Endothelial cell of umbilical vein (primary cell): Measurements from ENCODE around the gene R3HDM1.

Experiments
- EZH2 ChIP-seq: IDR thresholded peaks from 2 replicates; pipeline ENCODE4 v1.6.1; 2012; ENCODE audit warnings: borderline replicate concordance, low read depth, mild to moderate bottlenecking, moderate library complexity, low read length, inconsistent platforms; ENCODE audit not compliant: severe bottlenecking
- JUN ChIP-seq: IDR thresholded peaks from 2 replicates; pipeline ENCODE4 v1.6.1; 2011; ENCODE audit warnings: borderline replicate concordance, low read depth; ENCODE audit not compliant: insufficient read length, insufficient read depth
- POLR2A ChIP-seq: IDR thresholded peaks from 2 replicates; pipeline ENCODE4 v1.6.1; 2012; ENCODE audit warnings: low read depth, mild to moderate bottlenecking, control low read depth, low read length
- POLR2AphosphoS5 ChIP-seq: IDR thresholded peaks from 2 replicates; pipeline ENCODE4 v1.6.1; 2012; ENCODE audit warnings: low read depth, mild to moderate bottlenecking, control low read depth, low read length, moderate library complexity; ENCODE audit not compliant: insufficient read depth
- TF ChIP-seq, protein P1 (sequence below), 2 donors: IDR thresholded peaks; 1 replicate in 1 of 2; 2 replicates in 1 of 2; pipeline ENCODE4 v1.5.1; 2011; ENCODE audit warnings: low read length in 2 of 2, mild to moderate bottlenecking in 2 of 2, moderate library complexity in 2 of 2, control low read depth in 1 of 2, inconsistent platforms in 1 of 2, low read depth in 1 of 2; ENCODE audit not compliant: insufficient read depth in 1 of 2; ENCODE audit errors: extremely low read depth in 1 of 2

DNA sequence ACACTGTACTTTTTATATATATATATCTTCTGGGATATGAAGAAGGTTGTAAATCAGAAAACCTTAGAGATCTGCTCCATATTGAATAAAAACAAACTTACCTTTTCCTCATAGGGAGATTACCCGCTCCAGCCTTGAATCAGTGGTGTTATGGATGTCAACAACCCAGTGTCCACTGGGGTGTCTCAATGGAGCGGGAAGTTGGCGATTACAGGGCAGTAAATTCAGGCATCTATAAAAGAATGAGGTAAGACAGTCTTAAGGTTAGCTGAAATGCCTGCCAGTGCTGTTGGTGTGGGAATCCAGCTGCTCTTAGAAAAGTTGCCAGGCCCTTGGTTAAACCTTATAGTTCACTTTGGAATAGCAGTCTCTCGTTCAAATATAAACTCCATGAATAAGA, 102.3 kb downstream of the R3HDM1 start:
- TF ChIP-seq, protein P1, sequence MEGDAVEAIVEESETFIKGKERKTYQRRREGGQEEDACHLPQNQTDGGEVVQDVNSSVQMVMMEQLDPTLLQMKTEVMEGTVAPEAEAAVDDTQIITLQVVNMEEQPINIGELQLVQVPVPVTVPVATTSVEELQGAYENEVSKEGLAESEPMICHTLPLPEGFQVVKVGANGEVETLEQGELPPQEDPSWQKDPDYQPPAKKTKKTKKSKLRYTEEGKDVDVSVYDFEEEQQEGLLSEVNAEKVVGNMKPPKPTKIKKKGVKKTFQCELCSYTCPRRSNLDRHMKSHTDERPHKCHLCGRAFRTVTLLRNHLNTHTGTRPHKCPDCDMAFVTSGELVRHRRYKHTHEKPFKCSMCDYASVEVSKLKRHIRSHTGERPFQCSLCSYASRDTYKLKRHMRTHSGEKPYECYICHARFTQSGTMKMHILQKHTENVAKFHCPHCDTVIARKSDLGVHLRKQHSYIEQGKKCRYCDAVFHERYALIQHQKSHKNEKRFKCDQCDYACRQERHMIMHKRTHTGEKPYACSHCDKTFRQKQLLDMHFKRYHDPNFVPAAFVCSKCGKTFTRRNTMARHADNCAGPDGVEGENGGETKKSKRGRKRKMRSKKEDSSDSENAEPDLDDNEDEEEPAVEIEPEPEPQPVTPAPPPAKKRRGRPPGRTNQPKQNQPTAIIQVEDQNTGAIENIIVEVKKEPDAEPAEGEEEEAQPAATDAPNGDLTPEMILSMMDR (IDR thresholded peaks at IDR 0.05; ENCODE audit: extremely low read depth in 1 of 2, insufficient read depth in 1 of 2, low read depth in 1 of 2, low read length in 2 of 2), result no peak
- TF ChIP-seq EZH2 (no peak), POLR2A (no peak), POLR2AphosphoS5 (no peak), JUN (no peak)
